ENCODE data around the gene EFCAB6.

DNA sequence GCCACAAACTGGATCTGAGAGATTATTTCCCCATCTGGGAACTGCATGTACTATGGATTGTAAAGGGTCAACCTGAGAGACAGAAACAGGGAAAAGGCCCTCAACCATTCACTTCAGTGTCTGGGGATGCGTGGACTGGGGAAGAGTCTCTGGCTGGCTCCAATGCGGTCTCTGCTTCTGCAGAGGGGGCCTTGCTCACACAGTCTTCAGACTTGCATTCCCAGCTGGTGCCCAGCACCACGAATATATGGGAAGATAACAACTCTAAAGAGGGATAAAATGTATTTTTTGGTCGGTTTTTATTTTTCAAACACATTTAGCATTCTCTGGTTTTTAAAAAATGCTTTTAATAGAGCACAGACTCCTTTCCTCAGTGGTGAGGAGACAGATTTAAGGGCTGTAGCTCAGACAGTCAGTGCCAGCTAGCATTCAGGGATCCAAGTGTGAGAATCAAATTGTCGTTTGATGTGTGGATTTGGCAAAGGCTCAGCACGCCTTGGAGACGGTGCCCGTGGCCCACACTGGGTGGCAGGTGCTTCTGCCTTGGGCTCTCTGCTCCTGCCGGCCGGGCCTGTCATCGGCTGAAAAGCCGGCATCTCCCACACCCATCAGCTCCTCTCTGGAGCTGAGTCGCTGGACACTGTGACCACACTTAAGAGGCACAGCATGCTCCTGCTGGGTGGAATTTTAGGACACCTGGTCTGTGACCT is 8.0 kb upstream of the EFCAB6 start:
- TF ChIP-seq, protein P1, sequence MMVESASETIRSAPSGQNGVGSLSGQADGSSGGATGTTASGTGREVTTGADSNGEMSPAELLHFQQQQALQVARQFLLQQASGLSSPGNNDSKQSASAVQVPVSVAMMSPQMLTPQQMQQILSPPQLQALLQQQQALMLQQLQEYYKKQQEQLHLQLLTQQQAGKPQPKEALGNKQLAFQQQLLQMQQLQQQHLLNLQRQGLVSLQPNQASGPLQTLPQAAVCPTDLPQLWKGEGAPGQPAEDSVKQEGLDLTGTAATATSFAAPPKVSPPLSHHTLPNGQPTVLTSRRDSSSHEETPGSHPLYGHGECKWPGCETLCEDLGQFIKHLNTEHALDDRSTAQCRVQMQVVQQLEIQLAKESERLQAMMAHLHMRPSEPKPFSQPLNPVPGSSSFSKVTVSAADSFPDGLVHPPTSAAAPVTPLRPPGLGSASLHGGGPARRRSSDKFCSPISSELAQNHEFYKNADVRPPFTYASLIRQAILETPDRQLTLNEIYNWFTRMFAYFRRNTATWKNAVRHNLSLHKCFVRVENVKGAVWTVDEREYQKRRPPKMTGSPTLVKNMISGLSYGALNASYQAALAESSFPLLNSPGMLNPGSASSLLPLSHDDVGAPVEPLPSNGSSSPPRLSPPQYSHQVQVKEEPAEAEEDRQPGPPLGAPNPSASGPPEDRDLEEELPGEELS (CRISPR knock-in tag; IDR thresholded peaks at IDR 0.05) = no peak
- TF ChIP-seq, protein P2, sequence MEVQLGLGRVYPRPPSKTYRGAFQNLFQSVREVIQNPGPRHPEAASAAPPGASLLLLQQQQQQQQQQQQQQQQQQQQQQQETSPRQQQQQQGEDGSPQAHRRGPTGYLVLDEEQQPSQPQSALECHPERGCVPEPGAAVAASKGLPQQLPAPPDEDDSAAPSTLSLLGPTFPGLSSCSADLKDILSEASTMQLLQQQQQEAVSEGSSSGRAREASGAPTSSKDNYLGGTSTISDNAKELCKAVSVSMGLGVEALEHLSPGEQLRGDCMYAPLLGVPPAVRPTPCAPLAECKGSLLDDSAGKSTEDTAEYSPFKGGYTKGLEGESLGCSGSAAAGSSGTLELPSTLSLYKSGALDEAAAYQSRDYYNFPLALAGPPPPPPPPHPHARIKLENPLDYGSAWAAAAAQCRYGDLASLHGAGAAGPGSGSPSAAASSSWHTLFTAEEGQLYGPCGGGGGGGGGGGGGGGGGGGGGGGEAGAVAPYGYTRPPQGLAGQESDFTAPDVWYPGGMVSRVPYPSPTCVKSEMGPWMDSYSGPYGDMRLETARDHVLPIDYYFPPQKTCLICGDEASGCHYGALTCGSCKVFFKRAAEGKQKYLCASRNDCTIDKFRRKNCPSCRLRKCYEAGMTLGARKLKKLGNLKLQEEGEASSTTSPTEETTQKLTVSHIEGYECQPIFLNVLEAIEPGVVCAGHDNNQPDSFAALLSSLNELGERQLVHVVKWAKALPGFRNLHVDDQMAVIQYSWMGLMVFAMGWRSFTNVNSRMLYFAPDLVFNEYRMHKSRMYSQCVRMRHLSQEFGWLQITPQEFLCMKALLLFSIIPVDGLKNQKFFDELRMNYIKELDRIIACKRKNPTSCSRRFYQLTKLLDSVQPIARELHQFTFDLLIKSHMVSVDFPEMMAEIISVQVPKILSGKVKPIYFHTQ (CRISPR knock-in tag; IDR thresholded peaks at IDR 0.05) = no peak
- no peak for TF ChIP-seq ZNF423 (CRISPR knock-in tag; IDR thresholded peaks at IDR 0.05)
- TF ChIP-seq, protein P3, sequence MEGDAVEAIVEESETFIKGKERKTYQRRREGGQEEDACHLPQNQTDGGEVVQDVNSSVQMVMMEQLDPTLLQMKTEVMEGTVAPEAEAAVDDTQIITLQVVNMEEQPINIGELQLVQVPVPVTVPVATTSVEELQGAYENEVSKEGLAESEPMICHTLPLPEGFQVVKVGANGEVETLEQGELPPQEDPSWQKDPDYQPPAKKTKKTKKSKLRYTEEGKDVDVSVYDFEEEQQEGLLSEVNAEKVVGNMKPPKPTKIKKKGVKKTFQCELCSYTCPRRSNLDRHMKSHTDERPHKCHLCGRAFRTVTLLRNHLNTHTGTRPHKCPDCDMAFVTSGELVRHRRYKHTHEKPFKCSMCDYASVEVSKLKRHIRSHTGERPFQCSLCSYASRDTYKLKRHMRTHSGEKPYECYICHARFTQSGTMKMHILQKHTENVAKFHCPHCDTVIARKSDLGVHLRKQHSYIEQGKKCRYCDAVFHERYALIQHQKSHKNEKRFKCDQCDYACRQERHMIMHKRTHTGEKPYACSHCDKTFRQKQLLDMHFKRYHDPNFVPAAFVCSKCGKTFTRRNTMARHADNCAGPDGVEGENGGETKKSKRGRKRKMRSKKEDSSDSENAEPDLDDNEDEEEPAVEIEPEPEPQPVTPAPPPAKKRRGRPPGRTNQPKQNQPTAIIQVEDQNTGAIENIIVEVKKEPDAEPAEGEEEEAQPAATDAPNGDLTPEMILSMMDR (IDR thresholded peaks at IDR 0.05) = no peak
- TF ChIP-seq, protein P4, sequence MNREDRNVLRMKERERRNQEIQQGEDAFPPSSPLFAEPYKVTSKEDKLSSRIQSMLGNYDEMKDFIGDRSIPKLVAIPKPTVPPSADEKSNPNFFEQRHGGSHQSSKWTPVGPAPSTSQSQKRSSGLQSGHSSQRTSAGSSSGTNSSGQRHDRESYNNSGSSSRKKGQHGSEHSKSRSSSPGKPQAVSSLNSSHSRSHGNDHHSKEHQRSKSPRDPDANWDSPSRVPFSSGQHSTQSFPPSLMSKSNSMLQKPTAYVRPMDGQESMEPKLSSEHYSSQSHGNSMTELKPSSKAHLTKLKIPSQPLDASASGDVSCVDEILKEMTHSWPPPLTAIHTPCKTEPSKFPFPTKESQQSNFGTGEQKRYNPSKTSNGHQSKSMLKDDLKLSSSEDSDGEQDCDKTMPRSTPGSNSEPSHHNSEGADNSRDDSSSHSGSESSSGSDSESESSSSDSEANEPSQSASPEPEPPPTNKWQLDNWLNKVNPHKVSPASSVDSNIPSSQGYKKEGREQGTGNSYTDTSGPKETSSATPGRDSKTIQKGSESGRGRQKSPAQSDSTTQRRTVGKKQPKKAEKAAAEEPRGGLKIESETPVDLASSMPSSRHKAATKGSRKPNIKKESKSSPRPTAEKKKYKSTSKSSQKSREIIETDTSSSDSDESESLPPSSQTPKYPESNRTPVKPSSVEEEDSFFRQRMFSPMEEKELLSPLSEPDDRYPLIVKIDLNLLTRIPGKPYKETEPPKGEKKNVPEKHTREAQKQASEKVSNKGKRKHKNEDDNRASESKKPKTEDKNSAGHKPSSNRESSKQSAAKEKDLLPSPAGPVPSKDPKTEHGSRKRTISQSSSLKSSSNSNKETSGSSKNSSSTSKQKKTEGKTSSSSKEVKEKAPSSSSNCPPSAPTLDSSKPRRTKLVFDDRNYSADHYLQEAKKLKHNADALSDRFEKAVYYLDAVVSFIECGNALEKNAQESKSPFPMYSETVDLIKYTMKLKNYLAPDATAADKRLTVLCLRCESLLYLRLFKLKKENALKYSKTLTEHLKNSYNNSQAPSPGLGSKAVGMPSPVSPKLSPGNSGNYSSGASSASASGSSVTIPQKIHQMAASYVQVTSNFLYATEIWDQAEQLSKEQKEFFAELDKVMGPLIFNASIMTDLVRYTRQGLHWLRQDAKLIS (CRISPR knock-in tag; IDR thresholded peaks at IDR 0.05; ENCODE audit: borderline replicate concordance) = no peak
- TF ChIP-seq, protein P5, sequence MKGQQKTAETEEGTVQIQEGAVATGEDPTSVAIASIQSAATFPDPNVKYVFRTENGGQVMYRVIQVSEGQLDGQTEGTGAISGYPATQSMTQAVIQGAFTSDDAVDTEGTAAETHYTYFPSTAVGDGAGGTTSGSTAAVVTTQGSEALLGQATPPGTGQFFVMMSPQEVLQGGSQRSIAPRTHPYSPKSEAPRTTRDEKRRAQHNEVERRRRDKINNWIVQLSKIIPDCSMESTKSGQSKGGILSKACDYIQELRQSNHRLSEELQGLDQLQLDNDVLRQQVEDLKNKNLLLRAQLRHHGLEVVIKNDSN (CRISPR knock-in tag; IDR thresholded peaks at IDR 0.05) = no peak
- TF ChIP-seq, protein P6, sequence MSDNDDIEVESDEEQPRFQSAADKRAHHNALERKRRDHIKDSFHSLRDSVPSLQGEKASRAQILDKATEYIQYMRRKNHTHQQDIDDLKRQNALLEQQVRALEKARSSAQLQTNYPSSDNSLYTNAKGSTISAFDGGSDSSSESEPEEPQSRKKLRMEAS (CRISPR knock-in tag; IDR thresholded peaks at IDR 0.05) = no peak
- TF ChIP-seq, protein P7, sequence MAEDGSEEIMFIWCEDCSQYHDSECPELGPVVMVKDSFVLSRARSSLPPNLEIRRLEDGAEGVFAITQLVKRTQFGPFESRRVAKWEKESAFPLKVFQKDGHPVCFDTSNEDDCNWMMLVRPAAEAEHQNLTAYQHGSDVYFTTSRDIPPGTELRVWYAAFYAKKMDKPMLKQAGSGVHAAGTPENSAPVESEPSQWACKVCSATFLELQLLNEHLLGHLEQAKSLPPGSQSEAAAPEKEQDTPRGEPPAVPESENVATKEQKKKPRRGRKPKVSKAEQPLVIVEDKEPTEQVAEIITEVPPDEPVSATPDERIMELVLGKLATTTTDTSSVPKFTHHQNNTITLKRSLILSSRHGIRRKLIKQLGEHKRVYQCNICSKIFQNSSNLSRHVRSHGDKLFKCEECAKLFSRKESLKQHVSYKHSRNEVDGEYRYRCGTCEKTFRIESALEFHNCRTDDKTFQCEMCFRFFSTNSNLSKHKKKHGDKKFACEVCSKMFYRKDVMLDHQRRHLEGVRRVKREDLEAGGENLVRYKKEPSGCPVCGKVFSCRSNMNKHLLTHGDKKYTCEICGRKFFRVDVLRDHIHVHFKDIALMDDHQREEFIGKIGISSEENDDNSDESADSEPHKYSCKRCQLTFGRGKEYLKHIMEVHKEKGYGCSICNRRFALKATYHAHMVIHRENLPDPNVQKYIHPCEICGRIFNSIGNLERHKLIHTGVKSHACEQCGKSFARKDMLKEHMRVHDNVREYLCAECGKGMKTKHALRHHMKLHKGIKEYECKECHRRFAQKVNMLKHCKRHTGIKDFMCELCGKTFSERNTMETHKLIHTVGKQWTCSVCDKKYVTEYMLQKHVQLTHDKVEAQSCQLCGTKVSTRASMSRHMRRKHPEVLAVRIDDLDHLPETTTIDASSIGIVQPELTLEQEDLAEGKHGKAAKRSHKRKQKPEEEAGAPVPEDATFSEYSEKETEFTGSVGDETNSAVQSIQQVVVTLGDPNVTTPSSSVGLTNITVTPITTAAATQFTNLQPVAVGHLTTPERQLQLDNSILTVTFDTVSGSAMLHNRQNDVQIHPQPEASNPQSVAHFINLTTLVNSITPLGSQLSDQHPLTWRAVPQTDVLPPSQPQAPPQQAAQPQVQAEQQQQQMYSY (CRISPR knock-in tag; IDR thresholded peaks at IDR 0.05) = no peak
